ENCODE data around the gene CRISPLD2.
"Not testable (repeated sequence)": the region's sequence is repeated elsewhere in the genome, so short reads cannot be mapped to it uniquely, and the experiment has no call there.

Gene CRISPLD2

DNA sequence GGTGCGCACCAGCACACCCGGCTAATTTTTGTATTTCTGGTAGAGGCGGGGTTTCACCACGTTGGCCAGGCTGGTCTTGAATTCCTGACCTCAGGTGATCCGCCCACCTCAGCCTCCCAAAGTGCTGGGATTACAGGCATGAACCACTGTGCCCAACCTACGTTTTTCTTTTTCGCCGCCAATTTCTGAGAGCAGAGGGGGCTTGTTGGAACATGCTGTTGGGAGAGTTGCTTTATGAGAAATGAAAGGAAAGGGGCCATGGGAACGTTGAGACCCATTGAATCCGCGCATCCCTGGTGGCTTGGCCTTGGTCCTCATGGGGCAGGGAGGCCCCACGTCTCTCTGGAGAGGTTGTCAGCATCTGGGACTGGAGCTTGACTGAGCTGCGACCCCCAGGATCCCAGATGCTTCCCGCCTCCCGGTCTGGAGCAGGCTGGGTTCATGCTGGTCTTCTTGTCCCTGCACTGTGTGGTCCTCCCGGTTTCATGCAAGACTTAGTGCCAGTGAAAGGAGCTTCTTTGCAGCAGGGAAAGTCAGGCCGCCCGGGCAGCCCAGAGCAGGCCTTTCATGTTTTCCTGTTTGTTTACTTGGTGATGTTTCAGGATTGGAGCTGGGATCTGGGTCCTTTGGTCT, 22.8 kb downstream of the CRISPLD2 start:
- no peak for DNase-seq

DNA sequence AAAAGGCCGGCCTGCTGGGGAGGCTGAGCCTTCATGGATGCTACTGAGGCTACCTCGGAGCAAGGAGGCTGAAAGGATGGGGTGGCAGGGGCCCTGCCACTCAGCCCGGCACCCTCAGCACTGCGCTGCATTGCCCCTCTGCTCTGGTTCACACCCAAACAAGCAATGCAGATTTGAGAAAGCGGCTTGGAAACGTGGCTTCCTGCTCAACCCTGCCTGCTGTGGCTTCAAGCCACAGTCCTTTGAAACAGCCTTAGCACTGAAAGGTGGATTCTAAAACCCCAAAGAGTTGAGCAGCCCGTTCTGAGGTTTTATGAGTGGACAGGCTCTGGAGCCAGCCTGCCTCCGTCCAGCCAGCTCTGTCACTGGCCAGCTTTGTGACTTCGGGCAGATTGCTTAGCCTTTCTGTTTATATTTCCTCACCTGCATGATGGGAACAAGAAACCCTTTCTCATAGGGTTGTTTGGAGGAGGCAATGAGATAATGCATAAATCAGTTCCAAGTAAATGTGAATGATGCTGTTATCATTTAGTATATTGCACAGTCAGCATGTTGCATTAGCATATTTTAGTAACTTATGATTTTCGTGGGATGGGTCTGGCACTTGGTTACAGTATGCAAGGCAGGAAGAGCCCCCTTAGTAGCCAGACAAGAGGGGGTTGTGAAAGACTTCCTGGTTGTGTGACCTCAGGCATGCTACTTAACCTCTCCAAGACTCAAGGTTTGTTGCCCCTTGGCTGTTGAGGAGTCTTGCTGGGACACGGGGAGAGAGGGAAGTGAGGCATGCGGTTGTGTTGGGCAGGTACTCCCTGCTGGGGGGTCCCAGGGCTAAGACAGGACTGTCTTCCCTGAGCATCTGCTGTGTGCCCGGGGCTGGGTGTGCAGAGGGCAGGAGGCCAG, 23.6 kb downstream of the CRISPLD2 start:
- no peak for DNase-seq

DNA sequence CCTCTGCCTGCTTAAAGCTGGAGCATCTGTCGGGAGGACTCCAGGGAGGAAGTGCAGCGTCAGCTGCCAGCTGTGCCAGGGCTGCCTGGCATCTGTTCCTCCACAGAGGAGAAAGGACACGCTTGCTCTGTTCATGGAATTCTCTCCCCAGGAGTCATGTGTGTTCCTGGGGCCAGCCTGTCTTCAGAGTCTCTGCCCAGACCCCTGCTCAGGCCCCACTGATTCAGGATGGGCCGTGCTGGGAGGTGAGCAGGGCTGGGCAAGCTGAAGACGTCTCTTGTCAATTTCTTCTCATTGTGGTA, 24.2 kb downstream of the CRISPLD2 start:
- DNase-seq = no peak

DNA sequence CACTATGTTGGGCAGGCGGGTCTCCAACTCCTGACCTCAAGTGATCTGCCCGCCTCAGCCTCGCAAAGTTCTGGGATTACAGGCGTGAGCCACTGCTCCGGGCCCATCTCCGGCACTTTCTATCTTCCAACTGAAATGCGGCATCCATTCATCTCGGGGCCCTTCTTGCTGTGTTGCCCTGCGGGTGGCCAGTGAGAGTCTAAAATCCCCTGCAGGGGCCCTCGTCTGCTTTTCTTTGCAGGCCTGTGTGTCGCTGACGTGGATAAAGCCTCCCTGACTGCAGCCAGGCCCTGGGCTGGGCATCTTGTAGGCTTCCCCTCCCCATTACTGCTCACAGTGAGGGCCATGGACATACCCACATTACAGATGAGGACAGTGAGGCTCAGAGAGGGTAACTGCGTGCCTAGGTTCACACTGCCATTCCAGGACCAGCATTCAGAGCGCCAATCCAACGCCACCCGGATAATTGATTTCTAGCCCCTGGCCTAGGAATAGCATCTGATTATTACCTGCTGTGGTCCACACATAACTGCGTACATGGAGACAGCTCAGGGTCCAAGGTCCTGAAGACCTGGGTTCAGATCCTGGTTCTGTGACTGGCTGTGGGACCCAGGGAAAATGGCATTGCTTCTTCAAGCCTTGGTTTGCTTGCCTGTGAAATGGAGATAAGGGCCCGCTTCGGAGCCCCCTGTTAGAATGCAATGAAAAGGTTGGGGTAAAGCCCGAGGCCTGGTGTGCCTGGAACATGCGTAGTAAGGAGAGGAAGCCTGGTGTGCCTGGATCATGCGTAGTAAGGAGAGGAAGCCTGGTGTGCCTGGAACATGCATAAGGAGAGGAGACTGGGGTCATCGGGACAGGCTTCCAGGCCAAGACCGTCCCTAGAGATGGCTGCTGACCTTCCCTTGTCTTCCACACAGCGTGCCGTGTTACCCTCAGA, 25.0 kb downstream of the CRISPLD2 start:
- no peak for DNase-seq

DNA sequence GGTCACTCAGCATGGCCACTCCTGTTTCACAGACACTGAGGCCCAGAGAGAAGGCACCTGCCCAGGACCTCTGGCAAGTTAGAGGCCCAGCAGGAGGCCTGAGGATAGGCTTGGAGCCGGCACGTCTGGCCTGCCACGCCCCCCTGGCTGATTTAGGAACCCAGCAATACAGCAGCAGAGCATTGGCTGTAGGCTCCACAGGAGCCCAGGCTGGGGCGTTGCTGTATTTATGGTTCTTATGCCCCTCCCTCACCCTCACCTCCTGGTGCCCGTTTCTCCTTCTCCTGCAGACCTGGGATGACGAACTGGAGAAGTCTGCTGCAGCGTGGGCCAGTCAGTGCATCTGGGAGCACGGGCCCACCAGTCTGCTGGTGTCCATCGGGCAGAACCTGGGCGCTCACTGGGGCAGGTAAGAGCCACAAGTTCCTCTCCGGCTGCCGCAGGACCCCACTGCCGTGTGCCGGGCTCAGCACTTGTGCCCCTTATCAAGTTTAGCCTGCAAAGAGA, 25.8 kb downstream of the CRISPLD2 start:
- no peak for DNase-seq

DNA sequence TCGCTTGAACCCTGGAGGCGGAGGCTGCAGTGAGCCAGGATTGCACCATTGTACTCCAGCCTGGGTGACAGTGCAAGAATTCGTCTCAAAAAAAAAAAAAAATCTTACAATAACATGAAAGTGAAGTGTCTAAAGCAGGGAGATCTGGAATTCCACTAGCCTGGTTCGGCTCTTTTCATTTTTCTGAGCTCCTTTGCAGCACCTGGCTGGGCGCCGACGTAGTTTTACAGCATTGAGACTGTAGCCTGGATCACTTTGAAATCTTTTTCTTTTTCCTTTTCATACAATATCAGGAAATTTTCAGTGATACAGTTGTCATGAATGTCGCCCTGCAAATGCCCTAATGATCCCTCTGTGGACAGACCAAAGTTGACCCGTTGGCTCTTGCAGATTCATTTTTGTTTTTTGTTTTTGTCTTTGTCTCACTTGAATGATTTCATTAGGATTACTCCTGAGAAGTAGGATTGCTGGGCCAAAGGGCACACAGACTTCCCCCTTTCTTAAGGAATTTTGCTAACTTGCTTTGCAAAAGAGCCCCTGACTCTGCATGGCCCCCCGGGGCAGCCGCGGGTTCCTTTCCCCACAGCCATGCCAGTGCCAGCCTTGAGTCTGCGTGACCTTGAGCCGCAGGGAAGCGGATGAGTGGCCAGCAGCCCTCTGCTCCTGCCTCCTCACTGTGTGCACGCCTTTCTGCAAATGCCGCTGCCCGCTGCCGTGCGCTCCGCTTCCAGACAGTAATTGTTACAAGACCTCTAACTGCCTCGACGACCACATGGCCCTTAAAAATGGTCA, 28.0 kb downstream of the CRISPLD2 start:
- no peak for DNase-seq

DNA sequence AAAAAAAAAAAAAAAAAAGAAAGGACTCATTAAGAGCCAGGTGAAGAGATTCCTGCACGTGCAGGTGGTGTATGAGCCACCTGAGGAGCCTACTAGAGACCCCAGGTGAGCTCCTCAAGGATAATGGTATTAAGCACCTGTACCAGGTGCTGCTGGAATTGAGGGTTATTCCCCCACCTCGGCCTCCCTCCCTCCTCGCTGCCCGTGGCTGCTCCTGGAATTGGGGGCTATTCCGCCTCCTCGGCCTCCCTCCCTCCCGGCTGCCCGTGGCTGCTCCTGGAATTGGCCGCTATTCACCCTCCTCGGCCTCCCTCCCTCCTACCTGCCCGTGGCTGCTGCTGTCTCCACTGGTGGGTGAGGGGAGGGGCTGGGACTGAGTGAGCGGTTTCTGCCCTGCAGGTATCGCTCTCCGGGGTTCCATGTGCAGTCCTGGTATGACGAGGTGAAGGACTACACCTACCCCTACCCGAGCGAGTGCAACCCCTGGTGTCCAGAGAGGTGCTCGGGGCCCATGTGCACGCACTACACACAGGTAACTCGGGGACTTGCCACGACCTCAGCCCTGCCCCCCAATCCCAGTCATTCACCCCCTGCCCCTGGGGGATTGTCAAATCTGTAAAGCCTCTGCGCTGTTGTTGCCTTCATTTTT, 29.3 kb downstream of the CRISPLD2 start:
- DNase-seq = no peak

DNA sequence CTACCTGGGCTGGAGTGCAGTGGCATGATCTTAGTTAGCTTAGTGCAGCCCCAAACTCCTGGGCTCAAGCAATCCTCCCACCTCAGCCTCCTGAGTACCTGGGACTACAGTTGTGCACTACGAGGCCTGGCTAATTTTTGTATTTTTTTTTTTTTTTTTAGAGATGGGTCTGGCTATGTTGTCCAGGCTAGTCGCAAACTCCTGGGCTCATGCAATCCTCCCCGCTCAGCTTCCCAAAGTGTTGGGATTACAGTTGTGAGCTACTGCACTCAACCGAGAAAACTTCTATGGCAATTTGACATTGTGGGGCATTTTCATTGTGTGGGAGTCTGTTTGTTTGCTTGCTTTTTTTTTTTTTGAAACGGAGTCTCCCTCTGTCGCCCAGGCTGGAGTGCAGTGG, 30.0 kb downstream of the CRISPLD2 start:
- DNase-seq = no peak

DNA sequence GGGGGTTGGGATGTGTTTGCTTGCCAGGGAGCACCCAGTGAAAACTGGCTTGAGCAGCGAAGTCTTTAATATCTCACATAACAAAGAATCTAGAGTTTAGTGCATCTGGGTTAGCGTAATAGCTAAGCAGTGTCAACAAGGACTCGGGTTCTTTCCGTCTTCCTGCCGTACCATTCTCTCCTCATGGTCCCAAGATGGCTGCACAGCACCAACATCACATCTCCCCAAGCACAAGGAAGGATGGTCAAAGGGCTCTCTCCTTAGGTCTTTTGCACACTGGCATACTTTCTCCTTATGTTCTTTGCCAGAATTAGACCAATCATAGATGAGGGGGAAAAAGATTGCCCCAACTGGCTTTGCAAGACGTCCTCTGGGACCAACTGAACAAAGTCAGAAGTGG, 30.9 kb downstream of the CRISPLD2 start:
- no peak for DNase-seq

DNA sequence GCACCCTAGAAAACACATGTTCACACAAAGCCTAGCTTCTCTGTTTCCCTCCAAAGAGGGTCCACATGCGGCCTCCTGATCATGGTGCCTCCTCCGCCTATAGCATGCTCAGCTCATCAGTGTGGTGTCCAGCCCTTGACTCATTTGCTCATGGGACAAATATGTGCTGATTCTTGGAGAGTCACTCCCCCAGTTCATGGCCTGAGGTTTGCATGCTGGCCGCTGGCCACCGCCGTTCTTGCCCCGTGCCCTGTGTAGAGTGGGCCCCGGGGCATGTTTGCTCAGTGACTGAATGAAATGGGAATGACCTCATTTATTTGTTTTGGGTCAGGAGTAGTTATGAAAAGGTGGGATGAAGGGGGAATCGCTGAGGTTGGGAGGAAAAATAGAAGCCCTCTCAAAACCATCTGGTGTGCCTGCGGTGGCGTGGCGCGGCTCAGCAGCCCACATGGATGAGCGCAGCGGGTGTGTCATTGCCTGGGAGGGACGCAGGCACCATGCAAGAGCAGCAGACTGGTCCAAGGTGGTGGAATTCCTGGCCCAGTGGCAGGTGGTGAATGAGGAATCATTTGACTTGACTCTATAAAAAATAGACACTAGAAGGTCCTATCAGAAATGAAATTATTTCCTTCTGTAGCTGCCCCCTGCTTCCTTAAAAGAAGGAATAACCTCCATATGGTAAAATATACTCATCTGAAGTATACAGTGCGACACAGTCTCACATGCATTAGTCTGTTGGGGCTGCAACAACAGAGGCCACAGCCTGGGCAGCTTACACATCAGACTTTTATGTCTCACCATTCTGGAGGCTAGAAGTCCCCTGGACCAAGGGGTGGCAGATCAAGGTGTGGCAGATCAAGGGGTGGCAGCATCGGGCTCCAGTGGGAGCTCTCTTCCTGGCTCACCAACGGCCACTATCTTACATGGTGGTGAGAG, 31.7 kb downstream of the CRISPLD2 start:
- DNase-seq = no peak

DNA sequence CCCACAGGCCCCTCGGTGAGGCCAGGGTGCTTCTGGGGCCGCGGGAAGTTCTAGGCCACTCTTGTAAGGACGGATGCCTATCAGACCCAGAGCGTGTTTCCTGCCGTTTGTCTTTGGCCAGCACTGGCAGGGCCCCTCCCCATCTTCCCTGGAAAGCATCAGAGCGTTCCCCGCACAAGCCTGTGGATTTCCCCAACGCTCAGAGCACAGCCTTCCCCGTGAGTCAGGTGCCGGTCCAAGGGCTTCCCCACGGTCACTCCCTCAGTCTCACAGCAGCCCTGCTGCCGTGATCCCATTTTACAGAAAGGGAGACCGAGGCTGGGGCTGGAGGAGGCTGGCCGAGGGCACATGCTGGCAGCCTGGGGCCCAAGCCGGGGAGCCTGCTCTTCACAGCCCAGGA, 33.7 kb downstream of the CRISPLD2 start:
- no peak for DNase-seq

DNA sequence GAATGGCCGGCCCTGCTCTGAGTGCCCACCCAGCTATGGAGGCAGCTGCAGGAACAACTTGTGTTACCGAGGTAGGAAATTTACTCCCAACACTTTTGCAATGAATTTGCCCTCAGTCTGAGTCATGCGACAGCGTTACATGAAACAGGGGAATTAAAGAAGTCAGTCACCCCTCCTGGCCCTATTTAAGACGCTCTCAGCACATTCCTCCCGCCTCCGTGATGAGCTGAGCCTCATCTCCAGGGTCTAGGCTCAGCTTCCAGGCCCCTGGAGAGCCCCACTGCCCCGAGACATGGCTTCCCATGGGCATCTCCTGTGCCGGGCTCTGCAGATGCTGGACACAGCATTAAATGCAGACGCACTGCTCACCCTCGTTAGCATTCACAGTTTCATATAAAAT, 35.0 kb downstream of the CRISPLD2 start:
- no peak for DNase-seq

DNA sequence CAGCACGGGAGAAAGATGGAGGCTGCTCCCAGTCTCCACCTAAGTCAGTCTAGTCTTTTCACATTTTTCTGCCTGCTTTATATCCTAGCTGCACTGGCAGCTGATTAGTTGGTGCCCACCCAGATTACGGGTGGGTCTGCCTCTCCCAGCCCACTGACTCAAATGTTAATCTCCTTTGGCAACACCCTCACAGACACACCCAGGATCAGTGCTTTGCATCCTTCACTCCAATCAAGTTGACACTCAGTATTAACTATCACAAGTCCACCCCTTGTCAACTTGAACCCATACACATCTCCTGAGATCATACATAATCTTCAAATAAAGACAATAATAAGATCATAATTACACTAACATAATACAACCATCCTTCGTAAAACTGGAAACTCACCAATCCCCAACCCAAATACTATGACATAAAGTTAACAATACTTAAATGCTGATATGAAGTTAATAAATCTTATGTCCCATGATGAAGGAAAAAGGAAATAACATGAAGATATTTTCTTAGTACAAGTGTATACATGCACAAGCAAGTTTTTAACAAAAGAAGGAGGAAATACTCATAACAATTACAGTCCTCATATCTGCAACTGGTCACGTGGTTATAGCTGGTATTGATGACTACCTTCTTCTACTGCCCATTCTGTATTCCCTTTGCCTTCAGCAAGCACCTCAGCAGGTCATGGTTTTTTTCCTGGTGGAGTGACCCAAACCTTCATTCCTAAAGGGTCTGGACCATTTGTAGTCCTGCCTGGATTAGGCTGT, 35.8 kb downstream of the CRISPLD2 start:
- not testable (repeated sequence) for DNase-seq

DNA sequence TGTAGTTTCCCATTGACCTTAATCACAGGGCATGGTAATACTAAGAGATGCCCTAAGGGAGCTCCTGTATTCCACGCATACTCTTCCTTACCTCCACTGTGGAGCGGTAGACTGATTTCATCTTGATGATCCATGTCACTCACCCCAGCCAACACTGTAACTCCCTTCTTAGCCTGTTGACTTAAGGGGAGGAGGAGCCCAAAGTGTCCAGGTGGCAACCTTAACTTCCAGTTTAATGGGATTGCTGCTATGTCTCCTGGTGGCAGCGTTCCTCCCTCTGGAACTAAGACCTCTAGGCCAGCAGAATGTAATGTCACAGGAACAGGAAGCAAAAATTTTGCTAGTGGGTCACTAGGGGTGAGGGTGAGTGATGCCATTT, 36.4 kb downstream of the CRISPLD2 start:
- DNase-seq = not testable (repeated sequence)

DNA sequence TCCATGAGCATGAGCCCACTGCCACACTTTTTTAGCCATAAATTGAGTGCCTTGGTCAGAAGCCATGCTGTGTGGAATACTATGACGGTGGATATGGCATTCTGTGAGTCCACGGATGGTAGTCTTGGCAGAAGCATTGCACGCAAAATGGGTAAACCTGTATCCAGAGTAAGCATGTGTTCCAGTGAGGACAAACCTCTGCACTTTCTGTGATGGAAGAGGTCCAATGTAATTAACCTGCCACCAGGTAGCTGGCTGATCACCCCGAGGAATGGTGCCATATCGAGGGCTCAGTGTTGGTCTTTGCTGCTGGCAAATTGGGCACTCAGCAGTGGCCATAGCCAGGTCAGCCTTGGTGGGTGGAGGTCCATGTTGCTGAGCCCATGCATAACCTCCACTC, 37.0 kb downstream of the CRISPLD2 start:
- DNase-seq = not testable (repeated sequence)

DNA sequence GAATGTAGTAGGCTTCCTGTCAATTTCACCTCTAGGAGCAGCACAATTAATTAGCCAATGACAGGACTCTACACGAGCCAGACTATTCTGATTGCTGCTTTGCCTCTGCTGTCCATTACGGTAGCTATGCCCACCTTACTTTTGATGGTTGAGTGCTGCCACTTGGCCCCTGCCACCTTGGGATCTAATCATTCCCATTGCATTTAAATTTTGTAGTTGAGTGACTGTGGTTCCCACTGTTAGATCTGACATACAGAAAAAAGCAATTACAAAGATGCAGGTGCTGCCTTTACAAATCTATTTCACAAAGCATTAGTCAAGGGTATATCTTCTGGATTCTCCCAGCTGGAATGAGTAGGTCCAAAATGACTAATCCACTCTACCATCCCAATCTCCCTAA, 39.9 kb downstream of the CRISPLD2 start:
- DNase-seq = no peak

DNA sequence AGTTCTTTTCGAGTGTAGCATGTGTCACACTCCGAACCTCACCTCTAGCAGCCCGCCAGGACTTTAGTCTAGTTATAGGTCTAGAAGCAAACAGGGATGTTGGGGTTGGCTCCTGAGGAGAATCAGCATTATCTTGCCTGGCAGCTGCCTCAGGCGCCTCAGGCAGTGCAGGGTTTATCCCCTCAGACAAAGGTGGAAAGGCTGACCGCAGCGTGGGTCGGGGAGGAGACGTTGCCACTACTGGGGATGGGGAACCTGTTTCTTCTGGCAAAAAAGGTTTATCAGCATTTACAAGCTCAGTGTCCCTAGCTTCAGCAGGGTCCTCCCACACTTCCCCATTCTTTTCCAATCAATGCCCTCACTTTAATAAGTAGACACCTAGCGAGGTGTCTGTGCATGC, 40.6 kb downstream of the CRISPLD2 start:
- DNase-seq = no peak

DNA sequence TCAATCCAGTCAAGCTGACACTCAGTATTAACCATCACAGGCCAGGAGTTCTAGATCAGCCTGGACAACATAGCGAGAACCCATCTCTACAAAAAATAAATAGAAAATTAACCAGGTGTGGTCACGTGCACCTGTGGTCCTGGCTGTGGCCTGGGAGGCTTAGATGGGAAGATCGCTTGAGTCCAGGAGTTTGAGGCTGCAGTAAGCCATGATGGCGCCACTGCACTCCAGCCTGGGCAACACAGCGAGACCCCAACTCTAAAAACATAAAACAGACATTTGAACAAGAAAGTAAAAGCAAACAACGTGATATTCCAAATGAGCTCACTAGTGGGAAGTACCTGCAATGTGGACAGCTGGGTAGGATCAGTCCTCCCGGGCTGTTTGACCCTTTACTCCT, 41.9 kb downstream of the CRISPLD2 start:
- no peak for DNase-seq

DNA sequence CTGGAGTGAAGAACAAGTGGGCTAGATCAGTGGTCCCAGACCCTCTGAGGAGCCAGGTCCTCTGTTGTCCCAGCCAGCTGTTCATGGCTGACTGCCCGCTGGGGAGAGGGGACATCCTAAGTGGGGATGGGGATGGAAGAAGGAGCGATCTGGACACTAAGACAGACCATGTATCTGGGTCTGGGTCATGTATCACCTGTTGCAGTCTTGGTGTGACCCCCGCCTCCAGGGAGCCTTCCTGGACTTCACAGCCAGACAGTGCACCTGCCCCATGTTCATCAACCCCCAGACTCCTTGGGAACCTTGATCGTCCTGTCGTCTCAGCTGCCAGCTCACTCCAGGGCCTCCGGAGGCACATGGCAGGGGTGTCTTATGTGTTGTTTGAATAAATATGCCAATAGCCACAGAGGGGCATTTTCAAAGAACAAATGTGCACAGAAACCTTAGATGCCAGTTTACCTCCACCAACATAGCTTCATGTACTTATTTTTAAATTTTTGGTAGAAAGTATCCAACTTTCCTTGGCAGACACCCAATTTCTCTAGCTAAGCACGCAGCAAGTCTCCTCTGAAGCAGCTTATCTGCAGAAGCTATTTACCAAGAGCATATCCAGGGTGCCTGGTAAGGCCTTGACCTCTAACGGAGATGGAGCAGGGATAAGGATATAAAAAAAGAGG, 43.2 kb downstream of the CRISPLD2 start:
- no peak for DNase-seq

DNA sequence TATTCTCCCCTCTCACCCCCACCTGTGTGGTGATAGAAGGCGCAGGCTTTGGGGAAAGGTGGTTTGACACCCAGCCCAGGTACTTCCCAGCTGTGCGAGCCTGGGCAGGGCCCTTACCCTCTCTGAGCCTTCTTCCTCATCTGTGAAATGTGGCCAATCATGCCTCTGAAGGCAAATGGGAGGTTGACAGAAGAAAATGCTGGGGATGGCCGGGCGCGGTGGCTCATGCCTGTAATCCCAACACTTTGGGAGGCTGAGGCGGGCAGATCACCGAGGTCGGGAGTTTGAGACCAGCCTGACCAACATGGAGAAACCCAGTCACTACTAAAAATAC, 43.7 kb downstream of the CRISPLD2 start:
- no peak for DNase-seq
